IPS DF 6.9 (cell line): ENCODE results near the gene NXPH1.

Source experiments
- DNase-seq: peaks from one replicate; pipeline ENCODE4 v3.0.0-alpha.2; 2013; ENCODE audit warnings: low read depth, low spot score
- H3K27ac ChIP-seq: one replicate; pipeline ENCODE4 v1.5.1; 2013; ENCODE audit warnings: low read length, control low read depth
- H3K27me3 ChIP-seq: 2 replicates; pipeline ENCODE4 v1.6.1; 2013; ENCODE audit warnings: mild to moderate bottlenecking, low read length; ENCODE audit not compliant: control insufficient read depth, insufficient read depth
- H3K36me3 ChIP-seq: 2 replicates; pipeline ENCODE4 v1.6.1; 2013; ENCODE audit warnings: low read length; ENCODE audit not compliant: control insufficient read depth, insufficient read depth
- H3K4me1 ChIP-seq: 2 replicates; pipeline ENCODE4 v1.6.1; 2013; ENCODE audit warnings: low read length; ENCODE audit not compliant: control insufficient read depth, insufficient read depth
- H3K4me3 ChIP-seq: 2 replicates; pipeline ENCODE4 v1.5.1; 2013; ENCODE audit warnings: mild to moderate bottlenecking, low read length
- H3K9me3 ChIP-seq: 2 replicates; pipeline ENCODE4 v1.6.1; 2013; ENCODE audit warnings: low read length, inconsistent platforms; ENCODE audit not compliant: control insufficient read depth, insufficient read depth
- WGBS: extraction: QIAGEN DNeasy Blood & Tissue Kit; methylation state at CpG from one replicate; pipeline ENCODE4 v1.1.7; 2013; ENCODE audit warnings: mixed read lengths, missing lambda C conversion rate; ENCODE audit not compliant: insufficient read length, insufficient coverage; 5-methylcytosine and 5-hydroxymethylcytosine counted together

Gene NXPH1

GRCh38 chr7:8408871-8409270 lies 24.5 kb upstream of the NXPH1 start:
- no peaks in the 10 kb centered on the region for H3K4me1 ChIP-seq
- WGBS: no CpG with 5 or more reads among the region's 1 CpG
- H3K4me3 ChIP-seq: no peak overlapping the region
- no peak overlapping the region for H3K27ac ChIP-seq
- no peaks in the 10 kb centered on the region for H3K27me3 ChIP-seq
- H3K9me3 ChIP-seq: no peaks in the 10 kb centered on the region
- H3K36me3 ChIP-seq: no peaks in the 10 kb centered on the region
- DNase-seq: no peak

- Histone ChIP-seq H3K4me1 (no peaks in the 10 kb centered on the region), H3K27me3 (no peaks in the 10 kb centered on the region), H3K27ac (no peak overlapping the region), H3K36me3 (no peaks in the 10 kb centered on the region), H3K9me3 (no peaks in the 10 kb centered on the region), H3K4me3 (no peak overlapping the region)
- DNase-seq: no peak
- WGBS: no CpG with 5 or more reads among the region's 1 CpG
Measured at GRCh38 chr7:8411103-8411502, 22.3 kb upstream of the NXPH1 start.

GRCh38 chr7:8413600-8413999 lies 19.8 kb upstream of the NXPH1 start:
- no peak overlapping the region for H3K4me3 ChIP-seq
- H3K9me3 ChIP-seq: no peaks in the 10 kb centered on the region
- DNase-seq: no peak
- H3K36me3 ChIP-seq: no peaks in the 10 kb centered on the region
- no peaks in the 10 kb centered on the region for H3K27me3 ChIP-seq
- H3K4me1 ChIP-seq: no peaks in the 10 kb centered on the region
- H3K27ac ChIP-seq: no peak overlapping the region
- WGBS: 100% methylated on average over 1 of the region's 4 CpGs

- Histone ChIP-seq H3K36me3 (no peaks in the 10 kb centered on the region), H3K9me3 (no peaks in the 10 kb centered on the region), H3K4me1 (no peaks in the 10 kb centered on the region), H3K27me3 (no peaks in the 10 kb centered on the region), H3K4me3 (no peak overlapping the region), H3K27ac (no peak overlapping the region)
- no peak for DNase-seq
- WGBS: no CpG with 5 or more reads among the region's 1 CpG
Measured at GRCh38 chr7:8418629-8419245, 14.7 kb upstream of the NXPH1 start.

GRCh38 chr7:8422177-8422576 lies 11.2 kb upstream of the NXPH1 start:
- DNase-seq: no peak
- no peak overlapping the region for H3K27ac ChIP-seq
- H3K4me1 ChIP-seq: no peaks in the 10 kb centered on the region
- no peaks in the 10 kb centered on the region for H3K27me3 ChIP-seq
- no peak overlapping the region for H3K4me3 ChIP-seq
- WGBS: no CpG with 5 or more reads among the region's 1 CpG
- H3K36me3 ChIP-seq: no peaks in the 10 kb centered on the region
- no peaks in the 10 kb centered on the region for H3K9me3 ChIP-seq

GRCh38 chr7:8423057-8423456 lies 10.4 kb upstream of the NXPH1 start:
- no CpG with 5 or more reads among the region's 2 CpGs for WGBS
- Histone ChIP-seq H3K27me3 (no peaks in the 10 kb centered on the region), H3K4me3 (no peak overlapping the region), H3K36me3 (no peaks in the 10 kb centered on the region), H3K4me1 (no peaks in the 10 kb centered on the region), H3K9me3 (no peaks in the 10 kb centered on the region), H3K27ac (no peak overlapping the region)
- DNase-seq: no peak

GRCh38 chr7:8425223-8425622 lies 8.2 kb upstream of the NXPH1 start:
- H3K4me3 ChIP-seq: no peak overlapping the region
- H3K27me3 ChIP-seq: no peaks in the 10 kb centered on the region
- no peak overlapping the region for H3K27ac ChIP-seq
- no peaks in the 10 kb centered on the region for H3K9me3 ChIP-seq
- no peak for DNase-seq
- H3K4me1 ChIP-seq: no peaks in the 10 kb centered on the region
- H3K36me3 ChIP-seq: no peaks in the 10 kb centered on the region
- no CpG with 5 or more reads among the region's 1 CpG for WGBS

GRCh38 chr7:8430643-8431042 lies 2.8 kb upstream of the NXPH1 start:
- H3K36me3 ChIP-seq: no peaks in the 10 kb centered on the region
- no peaks in the 10 kb centered on the region for H3K4me1 ChIP-seq
- WGBS: no CpG with 5 or more reads among the region's 1 CpG
- H3K4me3 ChIP-seq: no peak overlapping the region
- no peak overlapping the region for H3K27ac ChIP-seq
- DNase-seq: no peak
- H3K27me3 ChIP-seq: peaks cover 32% of the 10 kb centered on the region
- H3K9me3 ChIP-seq: no peaks in the 10 kb centered on the region

GRCh38 chr7:8434290-8435002 lies 1.0 kb downstream of the NXPH1 start:
- Histone ChIP-seq H3K27me3 (peaks cover 58% of the 10 kb centered on the region), H3K9me3 (no peaks in the 10 kb centered on the region), H3K4me3 (peak overlapping the region; percentile 48), H3K36me3 (no peaks in the 10 kb centered on the region), H3K27ac (no peak overlapping the region), H3K4me1 (no peaks in the 10 kb centered on the region)
- no CpG with 5 or more reads among the region's 46 CpGs for WGBS
- no peak for DNase-seq

- Histone ChIP-seq H3K4me3 (peak overlapping the region; percentile 48; the same call in 1 of the 2 replicates), H3K9me3 (no peaks in the 10 kb centered on the region), H3K27me3 (peaks cover 62% of the 10 kb centered on the region), H3K4me1 (no peaks in the 10 kb centered on the region), H3K27ac (no peak overlapping the region), H3K36me3 (no peaks in the 10 kb centered on the region)
- DNase-seq: no peak
- no CpG with 5 or more reads among the region's 33 CpGs for WGBS
Measured at GRCh38 chr7:8435095-8435494, 1.7 kb downstream of the NXPH1 start.
